Fibroblast of lung (primary cell): Measurements from ENCODE around the gene DSCAML1. TPM values are rescaled to one million over a fixed set of nuclear protein-coding genes. Genes with fewer than 3 reads are reported as not detected.

Source experiments
- DNase-seq, 2 donors: peaks; one replicate each; pipeline versions ENCODE4 v3.0.0 to v3.0.0-alpha.2; 2010; ENCODE audit warnings: low read depth in 2 of 2
- H2AFZ ChIP-seq: 2 replicates; pipeline ENCODE4 v1.5.1; 2012; ENCODE audit warnings: low read length, control low read depth, inconsistent platforms
- H3K27ac ChIP-seq: 2 replicates; pipeline ENCODE4 v1.5.1; 2011; ENCODE audit warnings: low read length, control low read depth; ENCODE audit not compliant: insufficient read depth
- H3K27me3 ChIP-seq: 2 replicates; pipeline ENCODE4 v1.5.1; 2011; ENCODE audit warnings: mild to moderate bottlenecking, low read length; ENCODE audit not compliant: control insufficient read depth, insufficient read depth
- H3K36me3 ChIP-seq: 2 replicates; pipeline ENCODE4 v1.5.1; 2011; ENCODE audit warnings: low read length; ENCODE audit not compliant: control insufficient read depth, insufficient read depth
- H3K4me1 ChIP-seq: 2 replicates; pipeline ENCODE4 v1.5.1; 2011; ENCODE audit warnings: low read length; ENCODE audit not compliant: control insufficient read depth, insufficient read depth; ENCODE audit errors: extremely low read depth
- H3K4me2 ChIP-seq: 2 replicates; pipeline ENCODE4 v1.5.1; 2011; ENCODE audit warnings: low read length, control low read depth; ENCODE audit not compliant: insufficient read depth; ENCODE audit errors: extremely low read depth
- H3K4me3 ChIP-seq, 4 experiments: fragments of 200-600 bp in 1 of 4; sonication (generic) in 1 of 4; replicated peaks in 1 of 4; 2 replicates each; pipeline ENCODE4 v1.5.1; 2011 to 2016; ENCODE audit warnings: low read length in 4 of 4, low read depth in 3 of 4, mild to moderate bottlenecking in 3 of 4, control low read depth in 2 of 4, inconsistent platforms in 1 of 4, mixed read lengths in 1 of 4; ENCODE audit not compliant: insufficient read depth in 1 of 4; ENCODE audit errors: control extremely low read depth in 1 of 4
- H3K79me2 ChIP-seq: 2 replicates; pipeline ENCODE4 v1.5.1; 2012; ENCODE audit warnings: mild to moderate bottlenecking, low read length, inconsistent platforms; ENCODE audit not compliant: control insufficient read depth, insufficient read depth
- H3K9ac ChIP-seq: 2 replicates; pipeline ENCODE4 v1.5.1; 2011; ENCODE audit warnings: mild to moderate bottlenecking, low read length, control low read depth; ENCODE audit not compliant: insufficient read depth
- H3K9me3 ChIP-seq: 2 replicates; pipeline ENCODE4 v1.5.1; 2012; ENCODE audit warnings: low read depth, low read length; ENCODE audit not compliant: control insufficient read depth, insufficient read depth
- H4K20me1 ChIP-seq: 2 replicates; pipeline ENCODE4 v1.5.1; 2011; ENCODE audit warnings: low read length; ENCODE audit not compliant: control insufficient read depth, insufficient read depth; ENCODE audit errors: extremely low read depth
- EZH2 ChIP-seq: IDR thresholded peaks from 2 replicates; pipeline ENCODE4 v1.5.1; 2012; ENCODE audit warnings: low read length, control low read depth, mild to moderate bottlenecking; ENCODE audit errors: missing control alignments
- polyA plus RNA-seq, 2 donors: library from polyadenylated mRNA; depleted of rRNA in 1 of 2; stranded (reverse) in 1 of 2; unstranded in 1 of 2; fragments of >200 nt; gene quantifications; 2 replicates each; pipeline ENCODE4 v1.2.1, GENCODE V29; 2011 to 2012; ENCODE audit warnings: missing spikeins in 1 of 2
- total RNA-seq: library from RNA; depleted of rRNA; stranded (reverse); fragments of >200 nt; gene quantifications from 2 replicates; pipeline ENCODE4 v1.2.1, GENCODE V29; 2014
- TF ChIP-seq, protein P1 (sequence below), 2 donors: IDR thresholded peaks in 1 of 2; conservative IDR thresholded peaks in 1 of 2; 1 replicate in 1 of 2; 2 replicates in 1 of 2; pipeline ENCODE4 v1.5.1; 2011 to 2012; ENCODE audit warnings: low read length in 2 of 2, control low read depth in 1 of 2, inconsistent platforms in 1 of 2, low read depth in 1 of 2, mild to moderate bottlenecking in 1 of 2

Gene DSCAML1
- total and polyA plus RNA-seq, 2 donors (not counting 1 experiment from before 2014, with no cell fraction given): not detected

DNA sequence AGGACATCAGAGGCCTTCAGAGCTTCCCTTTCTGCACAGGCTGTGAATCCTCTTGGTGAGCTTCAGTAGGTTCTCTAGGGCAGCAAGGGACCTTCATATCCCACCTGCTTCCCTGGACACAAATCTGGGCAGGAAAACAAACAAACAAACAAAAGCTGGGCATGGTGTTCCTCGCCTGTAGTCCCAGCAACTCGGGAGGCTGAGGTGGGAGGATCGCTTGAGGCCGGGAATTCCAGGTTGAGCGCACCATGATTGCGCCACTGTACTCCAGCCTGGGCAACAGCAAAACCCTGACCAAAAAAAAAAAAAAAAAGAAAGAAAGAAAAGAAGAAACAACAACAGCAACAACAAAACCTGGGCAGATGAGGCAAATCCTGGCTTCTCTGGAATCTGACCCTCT lies 376.4 kb downstream of the DSCAML1 start:
- TF ChIP-seq, protein P1, sequence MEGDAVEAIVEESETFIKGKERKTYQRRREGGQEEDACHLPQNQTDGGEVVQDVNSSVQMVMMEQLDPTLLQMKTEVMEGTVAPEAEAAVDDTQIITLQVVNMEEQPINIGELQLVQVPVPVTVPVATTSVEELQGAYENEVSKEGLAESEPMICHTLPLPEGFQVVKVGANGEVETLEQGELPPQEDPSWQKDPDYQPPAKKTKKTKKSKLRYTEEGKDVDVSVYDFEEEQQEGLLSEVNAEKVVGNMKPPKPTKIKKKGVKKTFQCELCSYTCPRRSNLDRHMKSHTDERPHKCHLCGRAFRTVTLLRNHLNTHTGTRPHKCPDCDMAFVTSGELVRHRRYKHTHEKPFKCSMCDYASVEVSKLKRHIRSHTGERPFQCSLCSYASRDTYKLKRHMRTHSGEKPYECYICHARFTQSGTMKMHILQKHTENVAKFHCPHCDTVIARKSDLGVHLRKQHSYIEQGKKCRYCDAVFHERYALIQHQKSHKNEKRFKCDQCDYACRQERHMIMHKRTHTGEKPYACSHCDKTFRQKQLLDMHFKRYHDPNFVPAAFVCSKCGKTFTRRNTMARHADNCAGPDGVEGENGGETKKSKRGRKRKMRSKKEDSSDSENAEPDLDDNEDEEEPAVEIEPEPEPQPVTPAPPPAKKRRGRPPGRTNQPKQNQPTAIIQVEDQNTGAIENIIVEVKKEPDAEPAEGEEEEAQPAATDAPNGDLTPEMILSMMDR (conservative IDR thresholded peaks at IDR 0.05 in 1 of 2, IDR thresholded peaks at IDR 0.05 in 1 of 2; ENCODE audit: low read depth in 1 of 2, low read length in 2 of 2): no peak
- TF ChIP-seq EZH2: no peak
- H3K36me3 ChIP-seq: no peaks in the 10 kb centered on the region
- H3K27me3 ChIP-seq: no peaks in the 10 kb centered on the region

DNA sequence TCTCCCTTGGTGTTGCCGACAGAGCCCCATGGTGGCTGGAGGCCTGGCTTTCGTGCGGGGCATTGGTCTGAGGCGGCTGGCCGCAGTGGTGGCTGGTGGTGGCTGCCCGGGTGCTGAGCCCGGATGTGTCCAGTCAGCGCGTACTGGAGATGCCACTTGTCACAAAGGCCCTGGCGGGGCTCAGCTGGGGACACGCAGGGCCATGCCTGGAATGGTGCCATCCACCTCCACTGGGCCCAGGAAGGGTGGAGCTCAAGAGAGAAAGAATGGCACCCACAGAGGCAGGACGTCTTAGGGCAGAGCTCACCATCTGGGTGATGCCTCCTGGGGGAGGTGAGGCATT lies 376.9 kb downstream of the DSCAML1 start:
- no peak overlapping the region for H3K4me2 ChIP-seq
- TF ChIP-seq, protein P1 (conservative IDR thresholded peaks at IDR 0.05 in 1 of 2, IDR thresholded peaks at IDR 0.05 in 1 of 2; ENCODE audit: low read depth in 1 of 2, low read length in 2 of 2): no peak
- no peak for TF ChIP-seq EZH2
- H4K20me1 ChIP-seq: no peaks in the 10 kb centered on the region
- H3K9me3 ChIP-seq: no peaks in the 10 kb centered on the region
- H3K79me2 ChIP-seq: no peaks in the 10 kb centered on the region
- H3K4me1 ChIP-seq: no peaks in the 10 kb centered on the region
- H3K9ac ChIP-seq: no peak overlapping the region
- H3K27ac ChIP-seq: no peak overlapping the region
- H2AFZ ChIP-seq: no peak overlapping the region
- H3K27me3 ChIP-seq: no peaks in the 10 kb centered on the region
- H3K36me3 ChIP-seq: no peaks in the 10 kb centered on the region
- no peak overlapping the region for H3K4me3 ChIP-seq
- DNase-seq: no peak

More for the DNA sequence above, 376.4 kb downstream of the DSCAML1 start:
- H3K9me3 ChIP-seq: no peaks in the 10 kb centered on the region
- H2AFZ ChIP-seq: no peak overlapping the region
- no peak overlapping the region for H3K4me2 ChIP-seq
- no peaks in the 10 kb centered on the region for H3K79me2 ChIP-seq
- no peak overlapping the region for H3K27ac ChIP-seq
- DNase-seq: no peak
- H4K20me1 ChIP-seq: no peaks in the 10 kb centered on the region
- H3K9ac ChIP-seq: no peak overlapping the region
- no peak overlapping the region for H3K4me3 ChIP-seq
- H3K4me1 ChIP-seq: no peaks in the 10 kb centered on the region

DNA sequence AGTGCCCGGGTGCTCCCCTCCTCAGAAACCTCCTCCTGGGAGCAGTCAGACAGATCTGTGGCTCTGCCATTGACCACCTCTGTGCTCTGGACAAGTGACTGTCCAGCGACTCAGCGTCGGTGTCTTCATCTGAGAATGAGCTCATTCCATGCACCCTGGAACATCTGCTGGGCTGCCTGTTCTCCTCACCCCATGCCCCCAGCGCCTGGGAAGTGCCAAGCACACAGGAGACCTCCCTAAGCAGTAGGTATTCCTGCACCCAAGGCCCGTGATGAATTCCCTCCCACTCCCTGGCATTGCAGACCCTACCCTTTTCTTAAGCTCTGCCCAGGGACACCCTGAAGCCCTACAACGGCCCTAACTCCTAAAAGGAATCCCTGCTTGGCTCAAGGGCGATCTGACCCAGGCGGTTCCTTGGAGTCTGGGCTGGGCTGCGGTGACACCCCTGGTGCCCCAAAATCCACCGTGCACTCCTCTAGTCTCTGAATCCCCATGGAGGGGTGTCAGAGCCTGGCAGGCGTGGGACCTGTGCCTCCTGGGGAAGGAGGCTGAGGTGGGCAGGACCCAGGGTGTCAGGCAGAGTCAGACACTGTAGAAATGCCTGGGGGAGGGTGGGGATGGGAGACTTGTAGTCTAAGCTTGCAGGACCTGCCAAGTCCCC lies 377.4 kb downstream of the DSCAML1 start:
- no peaks in the 10 kb centered on the region for H4K20me1 ChIP-seq
- H3K4me3 ChIP-seq: no peak overlapping the region
- no peak overlapping the region for H3K9ac ChIP-seq
- H3K27me3 ChIP-seq: no peaks in the 10 kb centered on the region
- DNase-seq: peak in 1 of 2 donors; percentile 17
- no peaks in the 10 kb centered on the region for H3K79me2 ChIP-seq
- no peak overlapping the region for H3K27ac ChIP-seq
- H2AFZ ChIP-seq: no peak overlapping the region
- no peaks in the 10 kb centered on the region for H3K4me1 ChIP-seq
- no peak for TF ChIP-seq EZH2
- TF ChIP-seq, protein P1 (conservative IDR thresholded peaks at IDR 0.05 in 1 of 2, IDR thresholded peaks at IDR 0.05 in 1 of 2; ENCODE audit: low read depth in 1 of 2, low read length in 2 of 2): no peak
- H3K36me3 ChIP-seq: no peaks in the 10 kb centered on the region
- H3K9me3 ChIP-seq: no peaks in the 10 kb centered on the region
- no peak overlapping the region for H3K4me2 ChIP-seq
